Thyroid gland (tissue), 4 donors: Measurements from ENCODE around the gene ACYP2.

Source experiments
- CTCF ChIP-seq, 6 experiments: fragments of 200-600 bp in 3 of 6; fragments of 450-650 bp in 3 of 6; sonication (generic) in 3 of 6; IDR thresholded peaks; one replicate each; pipeline ENCODE4 v1.5.1; 2016 to 2019; ENCODE audit warnings: antibody characterized with exemption in 6 of 6, mild to moderate bottlenecking in 2 of 6, inconsistent platforms in 1 of 6, moderate library complexity in 1 of 6
- POLR2A ChIP-seq, 2 donors: fragments of 450-650 bp; IDR thresholded peaks; one replicate each; pipeline ENCODE4 v1.6.1; 2017; ENCODE audit warnings: antibody characterized with exemption in 2 of 2, mild to moderate bottlenecking in 2 of 2, moderate library complexity in 1 of 2

- no peak for TF ChIP-seq CTCF (IDR thresholded peaks at IDR 0.05)
- TF ChIP-seq POLR2A (IDR thresholded peaks at IDR 0.05): no peak
These were observed 71.9 kb downstream of the ACYP2 start for GRCh38 chr2:54187331-54187730.
